Measurements from ENCODE around the gene GRIK1. TPM values are rescaled to one million over a fixed set of nuclear protein-coding genes. Genes with fewer than 3 reads are reported as not detected.
A peak's percentile ranks its signal among the peaks of the same experiment; 100 is the strongest.

Gene GRIK1
- total RNA-seq, 1 experiment from 2014 or later = 0.09 TPM

DNA sequence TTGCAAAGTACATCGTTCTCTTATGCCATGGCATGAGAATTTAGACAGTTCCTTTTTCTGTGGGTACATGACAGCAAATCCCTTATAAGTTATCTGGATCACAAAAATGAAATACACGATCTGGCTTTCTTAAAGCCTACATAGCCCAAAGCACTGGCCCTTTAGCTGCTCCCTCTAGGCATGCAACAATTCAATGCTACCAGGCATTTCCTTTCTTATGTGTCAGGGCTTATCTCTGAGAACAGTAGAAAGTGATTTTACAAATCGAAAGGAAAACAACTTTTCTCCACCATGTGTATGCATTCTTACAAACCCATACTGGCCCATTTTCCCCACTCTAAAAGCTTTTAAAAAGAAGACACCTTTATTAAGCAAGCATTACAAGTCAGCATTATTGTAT is 139.7 kb downstream of the GRIK1 start (continued):
- TF ChIP-seq ATF1 (CRISPR knock-in tag; IDR thresholded peaks at IDR 0.05) (no peak), GTF2I (CRISPR knock-in tag; conservative IDR thresholded peaks at IDR 0.05) (no peak)

DNA sequence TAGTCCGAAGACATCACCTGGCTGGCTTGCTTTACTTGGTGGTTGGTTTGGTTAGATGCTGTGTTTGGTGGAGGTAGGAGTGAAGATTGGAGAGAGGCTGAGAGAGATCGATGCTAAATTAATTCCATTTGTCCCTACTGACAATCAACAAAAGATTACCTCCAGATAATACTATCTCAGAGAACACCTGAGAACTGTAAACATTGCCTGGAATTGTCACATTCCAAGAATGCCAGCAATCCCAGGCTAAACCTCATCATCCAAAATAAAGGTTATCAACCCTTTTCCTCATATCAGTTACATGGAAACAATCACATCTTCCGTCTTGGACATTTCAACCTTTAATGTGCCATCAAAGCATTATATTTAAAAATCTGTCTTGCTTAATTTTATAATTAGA is 141.0 kb downstream of the GRIK1 start:
- no peaks in the 10 kb centered on the region for H3K36me3 Mint-ChIP-seq
- TF ChIP-seq, protein P1, sequence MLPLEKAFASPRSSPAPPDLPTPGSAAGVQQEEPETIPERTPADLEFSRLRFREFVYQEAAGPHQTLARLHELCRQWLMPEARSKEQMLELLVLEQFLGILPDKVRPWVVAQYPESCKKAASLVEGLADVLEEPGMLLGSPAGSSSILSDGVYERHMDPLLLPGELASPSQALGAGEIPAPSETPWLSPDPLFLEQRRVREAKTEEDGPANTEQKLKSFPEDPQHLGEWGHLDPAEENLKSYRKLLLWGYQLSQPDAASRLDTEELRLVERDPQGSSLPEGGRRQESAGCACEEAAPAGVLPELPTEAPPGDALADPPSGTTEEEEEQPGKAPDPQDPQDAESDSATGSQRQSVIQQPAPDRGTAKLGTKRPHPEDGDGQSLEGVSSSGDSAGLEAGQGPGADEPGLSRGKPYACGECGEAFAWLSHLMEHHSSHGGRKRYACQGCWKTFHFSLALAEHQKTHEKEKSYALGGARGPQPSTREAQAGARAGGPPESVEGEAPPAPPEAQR (CRISPR knock-in tag; IDR thresholded peaks at IDR 0.05) = no peak
- no peak for TF ChIP-seq USF2 (CRISPR knock-in tag; IDR thresholded peaks at IDR 0.05)
- TF ChIP-seq ATF1 (CRISPR knock-in tag; IDR thresholded peaks at IDR 0.05) = no peak
- TF ChIP-seq ZNF671 (CRISPR knock-in tag; IDR thresholded peaks at IDR 0.05) = no peak
- no peak for TF ChIP-seq GABPB1 (CRISPR knock-in tag; IDR thresholded peaks at IDR 0.05)
- no peak for TF ChIP-seq ETV6 (CRISPR knock-in tag; IDR thresholded peaks at IDR 0.05)
- TF ChIP-seq ZNF317 (CRISPR knock-in tag; IDR thresholded peaks at IDR 0.05; ENCODE audit: borderline replicate concordance, low read depth) = no peak
- no peak for TF ChIP-seq FOXP4 (CRISPR knock-in tag; IDR thresholded peaks at IDR 0.05)
- no peak for TF ChIP-seq MXD4 (CRISPR knock-in tag; IDR thresholded peaks at IDR 0.05; ENCODE audit: borderline replicate concordance)
- no peak for TF ChIP-seq TEAD4 (CRISPR knock-in tag; IDR thresholded peaks at IDR 0.05)
- TF ChIP-seq ZNF423 (CRISPR knock-in tag; IDR thresholded peaks at IDR 0.05) = no peak
- no peak for TF ChIP-seq PRRX2 (CRISPR knock-in tag; IDR thresholded peaks at IDR 0.05)
- no peak for TF ChIP-seq NFATC4 (CRISPR knock-in tag; IDR thresholded peaks at IDR 0.05)
- no peak for TF ChIP-seq CREB1 (CRISPR knock-in tag; IDR thresholded peaks at IDR 0.05)
- TF ChIP-seq, protein P2, sequence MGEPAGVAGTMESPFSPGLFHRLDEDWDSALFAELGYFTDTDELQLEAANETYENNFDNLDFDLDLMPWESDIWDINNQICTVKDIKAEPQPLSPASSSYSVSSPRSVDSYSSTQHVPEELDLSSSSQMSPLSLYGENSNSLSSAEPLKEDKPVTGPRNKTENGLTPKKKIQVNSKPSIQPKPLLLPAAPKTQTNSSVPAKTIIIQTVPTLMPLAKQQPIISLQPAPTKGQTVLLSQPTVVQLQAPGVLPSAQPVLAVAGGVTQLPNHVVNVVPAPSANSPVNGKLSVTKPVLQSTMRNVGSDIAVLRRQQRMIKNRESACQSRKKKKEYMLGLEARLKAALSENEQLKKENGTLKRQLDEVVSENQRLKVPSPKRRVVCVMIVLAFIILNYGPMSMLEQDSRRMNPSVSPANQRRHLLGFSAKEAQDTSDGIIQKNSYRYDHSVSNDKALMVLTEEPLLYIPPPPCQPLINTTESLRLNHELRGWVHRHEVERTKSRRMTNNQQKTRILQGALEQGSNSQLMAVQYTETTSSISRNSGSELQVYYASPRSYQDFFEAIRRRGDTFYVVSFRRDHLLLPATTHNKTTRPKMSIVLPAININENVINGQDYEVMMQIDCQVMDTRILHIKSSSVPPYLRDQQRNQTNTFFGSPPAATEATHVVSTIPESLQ (CRISPR knock-in tag; IDR thresholded peaks at IDR 0.05) = no peak
- H3K4me1 Mint-ChIP-seq = peaks cover 27% of the 10 kb centered on the region
- H3K9me3 Mint-ChIP-seq = no peaks in the 10 kb centered on the region
- ATAC-seq (peak; percentile 67), DNase-seq (ENCODE audit: low spot score) (no peak)
- H3K27ac Mint-ChIP-seq = peak overlapping the region; percentile 79; the same call in 1 of the 2 replicates
- CTCF ChIA-PET = no interaction called here
- POLR2A ChIA-PET = no interaction called here
- H3K4me3 Mint-ChIP-seq = no peak overlapping the region
- H3K27me3 Mint-ChIP-seq (ENCODE audit: low read depth) = no peaks in the 10 kb centered on the region

DNA sequence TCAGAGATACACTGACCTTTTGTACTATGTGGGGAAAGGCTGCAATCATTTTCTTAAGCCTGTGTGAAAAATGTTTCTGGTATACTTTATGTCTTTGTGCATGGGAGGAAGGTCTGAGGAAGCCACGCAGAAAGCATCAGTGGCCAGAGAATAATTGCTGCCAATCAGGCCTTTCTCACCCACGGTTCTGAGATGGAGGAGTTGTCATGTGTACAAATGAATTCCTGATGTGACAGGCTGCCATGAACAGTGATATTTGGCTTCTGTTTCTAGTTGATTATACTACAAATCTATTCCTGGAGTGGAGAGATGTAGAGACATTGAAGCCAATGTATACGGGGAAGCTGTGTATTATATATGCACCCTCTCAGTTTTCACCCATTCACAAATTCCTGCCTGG is 142.6 kb downstream of the GRIK1 start:
- TF ChIP-seq, protein P3, sequence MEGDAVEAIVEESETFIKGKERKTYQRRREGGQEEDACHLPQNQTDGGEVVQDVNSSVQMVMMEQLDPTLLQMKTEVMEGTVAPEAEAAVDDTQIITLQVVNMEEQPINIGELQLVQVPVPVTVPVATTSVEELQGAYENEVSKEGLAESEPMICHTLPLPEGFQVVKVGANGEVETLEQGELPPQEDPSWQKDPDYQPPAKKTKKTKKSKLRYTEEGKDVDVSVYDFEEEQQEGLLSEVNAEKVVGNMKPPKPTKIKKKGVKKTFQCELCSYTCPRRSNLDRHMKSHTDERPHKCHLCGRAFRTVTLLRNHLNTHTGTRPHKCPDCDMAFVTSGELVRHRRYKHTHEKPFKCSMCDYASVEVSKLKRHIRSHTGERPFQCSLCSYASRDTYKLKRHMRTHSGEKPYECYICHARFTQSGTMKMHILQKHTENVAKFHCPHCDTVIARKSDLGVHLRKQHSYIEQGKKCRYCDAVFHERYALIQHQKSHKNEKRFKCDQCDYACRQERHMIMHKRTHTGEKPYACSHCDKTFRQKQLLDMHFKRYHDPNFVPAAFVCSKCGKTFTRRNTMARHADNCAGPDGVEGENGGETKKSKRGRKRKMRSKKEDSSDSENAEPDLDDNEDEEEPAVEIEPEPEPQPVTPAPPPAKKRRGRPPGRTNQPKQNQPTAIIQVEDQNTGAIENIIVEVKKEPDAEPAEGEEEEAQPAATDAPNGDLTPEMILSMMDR (IDR thresholded peaks at IDR 0.05) = no peak
- TF ChIP-seq CDX4 (CRISPR knock-in tag; IDR thresholded peaks at IDR 0.05; ENCODE audit: borderline replicate concordance) (no peak), PRRX2 (CRISPR knock-in tag; IDR thresholded peaks at IDR 0.05) (no peak), GABPB1 (CRISPR knock-in tag; IDR thresholded peaks at IDR 0.05) (no peak), USF2 (CRISPR knock-in tag; IDR thresholded peaks at IDR 0.05) (no peak), OVOL2 (CRISPR knock-in tag; IDR thresholded peaks at IDR 0.05; ENCODE audit: borderline replicate concordance) (no peak)
- ATAC-seq (no peak), DNase-seq (ENCODE audit: low spot score) (no peak)
- no peaks in the 10 kb centered on the region for H3K9me3 Mint-ChIP-seq
- H3K4me1 Mint-ChIP-seq = peaks cover 38% of the 10 kb centered on the region
- H3K36me3 Mint-ChIP-seq = no peaks in the 10 kb centered on the region
- ChIA-PET POLR2A (no interaction called here), CTCF (no interaction called here)
- no peak overlapping the region for H3K27ac Mint-ChIP-seq
- no peaks in the 10 kb centered on the region for H3K27me3 Mint-ChIP-seq (ENCODE audit: low read depth)
- no peak overlapping the region for H3K4me3 Mint-ChIP-seq
